Activated CD4-positive, alpha-beta memory T cell treated with anti-CD3 and anti-CD28 coated beads for 36 hours (primary cell): ENCODE data around the gene IKZF1. TPM values are rescaled to one million over a fixed set of nuclear protein-coding genes. Genes with fewer than 3 reads are reported as not detected.
A peak's percentile ranks its signal among the peaks of the same experiment; 100 is the strongest.

Experiments used
- CTCF ChIA-PET: fragments of 350-600 bp; sonication (Branson Sonifier 250); formaldehyde crosslinking; loops from one replicate; lab custom pipeline; 2021; ENCODE audit warnings: antibody characterized with exemption, inconsistent platforms; lab: Charles Lee
- POLR2A ChIA-PET: fragments of 350-600 bp; sonication (Branson Sonifier 250); formaldehyde crosslinking; loops from one replicate; lab custom pipeline; 2021; ENCODE audit warnings: antibody characterized with exemption; lab: Charles Lee
- DNase-seq: peaks from one replicate; pipeline ENCODE4 v3.0.0-alpha.2; 2020
- H3K27ac Mint-ChIP-seq: one replicate; pipeline ENCODE4 v1.8.0; 2021; ENCODE audit warnings: mixed read lengths
- H3K27me3 Mint-ChIP-seq: one replicate; pipeline ENCODE4 v1.8.0; 2021; ENCODE audit warnings: mixed read lengths
- H3K36me3 Mint-ChIP-seq: one replicate; pipeline ENCODE4 v1.8.0; 2021; ENCODE audit warnings: mixed read lengths
- H3K4me1 Mint-ChIP-seq: one replicate; pipeline ENCODE4 v1.8.0; 2021; ENCODE audit warnings: low read depth, mixed read lengths
- H3K4me3 Mint-ChIP-seq: one replicate; pipeline ENCODE4 v1.8.0; 2021; ENCODE audit warnings: mild to moderate bottlenecking, mixed read lengths
- H3K9me3 Mint-ChIP-seq: one replicate; pipeline ENCODE4 v1.8.0; 2021; ENCODE audit warnings: mixed read lengths
- intact Hi-C: fragments of 100-400 bp; cut with micrococcal nuclease; formaldehyde crosslinking; loops from one replicate; pipeline ENCODE4 v1.15.1; 2023
- total RNA-seq, 2 experiments: library from RNA; stranded (reverse); gene quantifications; one replicate each; pipeline ENCODE4 v1.2.3, GENCODE V29; 2021

IKZF1 gene
- total RNA-seq, 2 experiments from 2014 or later: 207 to 216 TPM

- Mint-ChIP-seq H3K27me3 (no peaks in the 10 kb centered on the region), H3K36me3 (peaks cover 23% of the 10 kb centered on the region), H3K9me3 (no peaks in the 10 kb centered on the region), H3K27ac (peak overlapping the region; percentile 91), H3K4me3 (peak overlapping the region; percentile 92), H3K4me1 (peaks cover 42% of the 10 kb centered on the region)
- CTCF ChIA-PET: interaction anchor here (1.1 kb wide), 1 partner anchor 710 kb away, joined by 3 read pairs; no protein-coding TSS in a partner anchor
- DNase-seq: peak; percentile 33
- POLR2A ChIA-PET: no interaction called here
- intact Hi-C loops: loop anchor here (1.0 to 2.0 kb wide), 5 partner anchors 57 to 673 kb away; no protein-coding TSS in a partner anchor
Measured at GRCh38 chr7:50450590-50451032, 146.1 kb downstream of the IKZF1 start.

Other genes starting within 250 kb of the IKZF1 start
- gene ZPBP, start 211.5 kb upstream of the IKZF1 start, total RNA-seq: not detected
- 10 to 100 TPM; 46.2 to 49.0 TPM for gene FIGNL1, start 145.6 kb downstream of the IKZF1 start, total RNA-seq